ENCODE measurements around the gene SCAI.
"Not testable (repeated sequence)": the region's sequence is repeated elsewhere in the genome, so short reads cannot be mapped to it uniquely, and the experiment has no call there.

SCAI gene

GRCh38 chr9:125012013-125012412 is 131.3 kb downstream of the SCAI start:
- not testable (repeated sequence) for DNase-seq

GRCh38 chr9:125008599-125008998 is 134.7 kb downstream of the SCAI start:
- DNase-seq = no peak

DNA sequence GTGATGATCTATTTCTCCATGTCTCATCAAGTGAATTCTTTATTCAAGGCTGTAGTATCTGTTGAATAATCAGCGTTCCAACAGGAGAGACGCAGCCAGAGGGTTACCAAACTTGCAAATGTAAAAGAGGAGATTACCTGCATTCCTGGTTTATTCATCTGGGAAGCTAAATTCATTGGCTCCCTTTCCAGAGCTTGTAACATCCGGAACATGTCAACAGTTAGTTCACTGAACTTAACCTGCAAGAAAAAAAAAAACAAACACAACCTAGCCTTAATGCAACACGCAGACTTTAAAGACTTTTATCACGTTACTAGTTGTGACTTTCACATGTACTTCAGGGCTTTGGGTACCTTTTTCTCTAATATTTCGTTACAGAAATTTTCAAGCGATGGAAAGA is 140.0 kb downstream of the SCAI start:
- no peak for DNase-seq

- no peak for DNase-seq
Measured at GRCh38 chr9:124983698-124984097, 159.6 kb downstream of the SCAI start.

- no peak for DNase-seq
Measured at GRCh38 chr9:124980431-124980830, 162.9 kb downstream of the SCAI start.

DNA sequence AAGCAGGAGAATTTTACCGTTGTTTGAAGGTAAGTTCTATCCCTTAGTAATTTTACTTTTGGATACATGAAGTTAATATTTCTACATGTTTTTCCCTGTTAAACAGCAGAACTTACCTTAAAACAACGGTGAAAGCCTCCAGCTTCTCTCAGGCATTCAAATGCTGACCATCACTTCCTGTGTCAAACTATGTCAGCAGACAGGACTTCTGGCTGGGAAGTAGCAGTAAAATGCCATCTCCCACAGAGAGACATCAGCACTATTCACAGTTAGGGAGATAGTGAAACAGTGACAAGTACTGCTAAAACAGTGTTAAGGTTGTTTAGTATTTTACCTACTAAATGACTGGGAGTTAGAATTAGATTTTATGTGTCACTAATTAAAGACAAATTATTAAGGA is 168.2 kb downstream of the SCAI start:
- no peak for DNase-seq

DNA sequence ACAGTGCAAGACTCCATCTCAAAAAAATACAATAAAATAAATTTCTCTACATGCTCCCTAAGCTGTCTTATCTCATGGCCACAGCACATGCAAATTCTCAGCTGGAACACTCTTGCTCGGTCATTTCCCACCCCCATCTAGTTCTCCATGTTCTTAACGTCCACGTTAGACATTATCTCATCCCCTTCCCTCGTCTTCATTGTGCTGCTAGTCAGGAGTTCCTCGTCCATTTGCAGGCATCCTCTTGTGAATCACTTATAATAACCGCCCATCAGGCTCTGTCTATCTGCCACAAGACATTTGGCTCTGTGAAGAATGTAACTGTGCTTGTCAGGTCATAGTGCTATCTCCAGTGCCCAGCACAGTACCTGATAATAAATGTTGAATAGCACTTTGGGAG is 169.5 kb downstream of the SCAI start:
- no peak for DNase-seq

DNA sequence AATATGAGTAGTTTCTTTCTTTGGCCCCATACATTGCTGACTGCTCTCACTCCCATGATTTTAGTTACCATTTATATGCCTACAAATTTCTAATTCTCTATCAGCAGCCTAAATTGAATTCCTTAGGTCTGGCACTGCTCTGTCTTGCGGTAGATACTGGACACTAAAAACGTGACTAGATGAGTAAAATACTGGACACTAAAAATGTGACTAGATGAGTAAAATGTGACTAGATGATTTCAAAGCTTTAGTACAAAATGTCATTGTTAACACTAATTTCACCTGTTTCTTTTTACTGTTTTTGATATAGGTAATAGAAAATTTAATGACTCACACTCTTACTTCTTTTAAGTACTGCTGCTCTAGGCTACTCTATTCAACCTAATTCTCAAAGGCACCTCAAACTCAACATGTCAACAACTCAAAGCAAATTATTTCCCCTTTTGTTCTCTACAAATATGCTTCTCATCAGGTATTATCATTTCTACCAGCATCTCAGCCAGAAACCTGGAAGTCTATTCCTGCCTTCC is 171.0 kb downstream of the SCAI start:
- no peak for DNase-seq

- no peak for DNase-seq
Measured at GRCh38 chr9:124969401-124969800, 173.9 kb downstream of the SCAI start.

GRCh38 chr9:124968238-124968637 is 175.1 kb downstream of the SCAI start:
- no peak for DNase-seq

GRCh38 chr9:124965775-124966568 is 177.4 kb downstream of the SCAI start:
- DNase-seq = not testable (repeated sequence)

GRCh38 chr9:124964604-124965003 is 178.7 kb downstream of the SCAI start:
- DNase-seq = no peak

DNA sequence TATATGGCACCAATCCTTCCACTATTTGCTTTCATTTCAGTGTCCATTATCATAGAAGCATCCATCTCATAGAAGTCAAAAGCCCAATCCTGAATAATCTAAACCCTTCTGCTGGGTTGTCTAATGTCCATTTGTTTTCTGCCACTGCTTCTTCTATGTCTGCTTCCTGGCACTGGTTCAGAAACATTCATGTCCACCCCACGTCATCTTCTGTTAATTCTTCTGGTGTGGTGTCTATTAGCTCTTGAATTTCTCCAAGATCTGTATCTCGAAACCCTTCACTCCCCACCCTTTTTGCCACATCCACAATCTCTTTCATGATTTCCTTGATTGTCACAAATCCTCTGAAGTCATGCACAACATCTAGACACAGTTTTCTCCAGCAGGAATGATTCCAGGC is 179.3 kb downstream of the SCAI start:
- no peak for DNase-seq

DNA sequence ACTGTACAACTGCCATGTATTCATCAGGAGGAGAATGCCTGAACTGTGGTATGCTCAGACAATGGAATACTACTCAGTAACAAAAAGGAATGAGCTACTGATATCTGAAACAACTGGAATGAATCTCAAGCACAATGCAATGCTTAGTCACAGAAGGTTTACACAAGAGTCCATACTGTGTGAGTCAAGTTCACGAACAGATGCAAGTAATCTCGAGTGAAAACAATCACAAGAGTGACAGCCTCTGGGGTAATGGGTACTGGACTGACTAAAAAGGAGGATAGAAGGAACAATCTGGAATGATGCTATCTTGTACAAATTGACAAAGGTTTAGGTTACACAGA is 182.9 kb downstream of the SCAI start:
- no peak for DNase-seq

GRCh38 chr9:124959671-124960408 is 183.5 kb downstream of the SCAI start:
- DNase-seq = not testable (repeated sequence)

DNA sequence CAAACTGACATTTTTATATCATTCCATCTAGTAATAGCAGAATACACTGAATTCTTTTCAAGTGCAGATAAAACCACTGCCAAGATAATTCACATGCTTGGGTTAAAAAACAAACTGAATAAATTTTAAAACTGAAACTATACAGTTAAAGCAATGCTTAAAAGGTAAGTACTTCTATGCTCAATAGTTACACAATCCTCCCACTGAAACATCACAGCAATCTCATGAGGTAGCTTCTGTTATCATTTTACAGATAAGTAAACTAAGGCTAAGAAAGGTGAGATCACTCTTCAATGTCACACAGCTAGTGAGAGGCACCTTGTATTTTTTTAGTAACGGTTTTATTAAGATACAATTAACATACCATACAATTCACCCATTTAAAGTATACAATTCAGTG is 189.1 kb downstream of the SCAI start:
- DNase-seq = no peak

DNA sequence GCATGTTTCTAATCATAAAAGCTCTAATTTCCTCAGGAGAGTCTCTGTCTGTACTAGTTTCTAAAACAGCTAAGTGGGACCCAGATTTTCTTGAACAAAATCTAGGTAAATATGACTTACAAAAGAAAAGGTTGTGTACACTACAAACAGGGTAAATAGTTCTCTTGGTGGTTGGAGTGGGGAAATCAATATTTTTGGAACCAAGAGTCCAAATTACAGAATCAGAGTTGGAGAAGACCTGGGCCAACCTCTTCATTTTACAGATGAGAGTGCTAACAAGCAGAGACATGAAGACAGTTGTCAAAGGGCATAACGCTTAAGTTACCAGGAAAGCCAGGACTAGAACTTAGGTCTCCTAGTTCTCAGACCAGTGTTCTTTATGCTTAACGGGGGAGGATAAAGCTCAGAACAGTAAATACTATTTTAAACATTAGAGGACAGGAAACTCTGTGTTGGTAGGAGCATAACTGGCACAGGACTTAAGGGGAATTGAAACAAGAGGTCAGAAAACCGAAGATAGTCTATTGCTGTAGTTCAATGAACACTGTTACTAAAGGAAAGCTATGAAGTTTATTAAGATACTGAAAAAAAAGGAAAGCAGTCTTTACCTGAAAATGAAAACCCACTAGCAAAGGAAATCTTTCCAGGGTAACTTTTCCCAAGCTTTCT is 193.1 kb downstream of the SCAI start:
- no peak for DNase-seq

GRCh38 chr9:124949387-124949786 is 193.9 kb downstream of the SCAI start:
- DNase-seq = no peak

DNA sequence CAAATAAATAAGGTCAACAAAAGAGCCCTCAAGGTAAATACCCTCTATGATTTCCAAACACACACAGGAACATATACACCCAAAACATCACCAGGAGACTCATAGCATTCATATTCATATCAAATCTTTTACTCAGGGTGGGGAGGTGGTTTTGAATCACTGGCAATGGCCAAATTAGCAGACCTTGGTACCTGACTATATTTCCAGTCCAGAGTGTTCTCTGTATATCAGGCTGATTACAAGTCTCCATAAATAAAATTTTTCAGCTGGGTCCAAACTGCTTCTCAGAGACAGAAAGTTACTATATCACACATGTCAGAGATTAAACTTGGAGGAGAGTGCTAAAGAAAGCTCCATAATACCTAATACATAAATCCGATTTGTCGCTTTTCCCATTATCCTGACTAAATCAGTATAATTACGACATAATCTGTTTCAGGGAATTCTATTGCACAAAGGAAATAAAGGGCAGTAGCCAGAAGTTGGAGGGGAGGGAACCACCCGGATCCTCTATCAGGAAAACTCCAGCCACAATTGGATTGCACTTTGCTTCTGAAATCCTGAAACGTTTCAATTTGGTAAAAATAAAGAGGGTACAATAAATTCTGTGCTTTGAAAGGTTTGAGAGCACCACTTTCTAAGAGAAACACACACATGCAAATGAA is 195.5 kb downstream of the SCAI start:
- no peak for DNase-seq

- no peak for DNase-seq
Measured at GRCh38 chr9:124946167-124946566, 197.2 kb downstream of the SCAI start.

- DNase-seq = no peak
Measured at GRCh38 chr9:124941679-124942561, 201.4 kb downstream of the SCAI start.
